PC-9 (cell line): ENCODE data around the gene MTMR10.

Source experiments
- EZH2 ChIP-seq: fragments of 200-600 bp; sonication (generic); IDR thresholded peaks from 2 replicates; pipeline ENCODE4 v1.8.0; 2017; ENCODE audit warnings: antibody characterized with exemption, low read depth
- TF ChIP-seq, protein P1 (sequence below): fragments of 200-600 bp; sonication (generic); conservative IDR thresholded peaks from 2 replicates; pipeline ENCODE4 v1.6.1; 2017; ENCODE audit warnings: mixed run types, antibody characterized with exemption, mild to moderate bottlenecking, moderate library complexity

DNA sequence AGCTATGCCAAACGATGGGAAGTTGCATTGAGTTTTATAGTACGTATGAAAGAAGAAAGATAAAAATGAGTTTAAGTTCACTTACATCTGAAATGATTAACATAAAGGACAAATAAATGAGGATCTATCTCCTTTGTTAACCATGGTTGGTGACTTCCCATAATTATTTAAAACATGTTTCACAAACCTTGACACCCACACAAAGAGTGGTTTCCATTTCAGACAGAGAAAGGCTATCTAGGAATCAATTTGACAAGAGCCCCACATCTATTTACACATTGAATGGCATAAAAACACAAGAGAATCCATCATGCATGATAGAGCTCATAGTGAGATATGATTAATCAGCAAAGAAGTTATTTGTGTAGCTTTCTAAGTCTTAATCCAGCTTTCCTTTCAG, 14.2 kb upstream of the MTMR10 start:
- no peak for TF ChIP-seq EZH2
- TF ChIP-seq, protein P1, sequence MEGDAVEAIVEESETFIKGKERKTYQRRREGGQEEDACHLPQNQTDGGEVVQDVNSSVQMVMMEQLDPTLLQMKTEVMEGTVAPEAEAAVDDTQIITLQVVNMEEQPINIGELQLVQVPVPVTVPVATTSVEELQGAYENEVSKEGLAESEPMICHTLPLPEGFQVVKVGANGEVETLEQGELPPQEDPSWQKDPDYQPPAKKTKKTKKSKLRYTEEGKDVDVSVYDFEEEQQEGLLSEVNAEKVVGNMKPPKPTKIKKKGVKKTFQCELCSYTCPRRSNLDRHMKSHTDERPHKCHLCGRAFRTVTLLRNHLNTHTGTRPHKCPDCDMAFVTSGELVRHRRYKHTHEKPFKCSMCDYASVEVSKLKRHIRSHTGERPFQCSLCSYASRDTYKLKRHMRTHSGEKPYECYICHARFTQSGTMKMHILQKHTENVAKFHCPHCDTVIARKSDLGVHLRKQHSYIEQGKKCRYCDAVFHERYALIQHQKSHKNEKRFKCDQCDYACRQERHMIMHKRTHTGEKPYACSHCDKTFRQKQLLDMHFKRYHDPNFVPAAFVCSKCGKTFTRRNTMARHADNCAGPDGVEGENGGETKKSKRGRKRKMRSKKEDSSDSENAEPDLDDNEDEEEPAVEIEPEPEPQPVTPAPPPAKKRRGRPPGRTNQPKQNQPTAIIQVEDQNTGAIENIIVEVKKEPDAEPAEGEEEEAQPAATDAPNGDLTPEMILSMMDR, result no peak
